ENCODE measurements around the gene LHFPL4.

- TF ChIP-seq CTCF (IDR thresholded peaks at IDR 0.05) (no peak), POLR2A (IDR thresholded peaks at IDR 0.05) (no peak), EP300 (IDR thresholded peaks at IDR 0.05) (no peak)
Observed at GRCh38 chr3:9600597-9600996, 47.0 kb upstream of the LHFPL4 start.
